Measurements from ENCODE around the gene OS9.

OS9 gene

DNA sequence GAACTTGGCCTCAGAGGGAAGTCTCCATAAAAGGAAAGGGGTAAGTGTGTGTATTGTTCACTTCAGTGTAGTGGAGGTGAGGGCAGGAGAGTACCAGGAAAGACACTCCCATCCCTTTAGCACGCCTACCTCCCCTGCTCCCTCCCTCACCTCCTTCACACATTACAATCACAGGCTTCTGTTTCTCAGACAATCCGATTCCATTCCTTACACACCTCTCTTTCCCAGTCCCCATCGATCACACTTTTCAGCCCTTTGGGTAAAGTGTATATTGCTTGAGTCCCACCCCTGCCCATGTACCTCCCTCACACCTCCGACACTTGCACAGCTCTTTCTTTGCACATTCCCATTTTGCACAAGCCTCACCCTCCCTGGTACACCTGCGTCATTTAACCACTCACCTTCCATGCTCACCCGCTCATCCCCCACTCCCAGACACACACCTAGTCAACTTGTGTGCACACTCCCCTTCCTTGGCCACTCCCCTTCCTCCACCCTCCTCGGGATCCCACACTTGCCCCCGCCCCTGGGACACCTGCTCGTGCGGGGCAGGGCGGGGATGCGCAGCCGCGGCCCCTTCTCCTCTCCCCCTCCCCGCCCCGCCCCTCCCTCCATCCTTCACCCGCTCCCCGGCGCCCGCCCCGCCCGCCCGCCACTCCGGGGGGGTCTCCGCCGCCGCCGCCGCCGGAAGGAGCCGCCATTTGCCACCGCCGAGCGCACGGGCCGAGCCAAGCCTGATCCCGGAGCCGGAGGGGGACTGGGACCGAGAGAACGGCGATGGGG, 60.7 kb downstream of the OS9 start, which contains the start of gene MARCHF9:
Gene MARCHF9, plus strand, starts transcription at position 693 of the 783 bp plus-strand sequence. CDS start 426 bp downstream, outside the sequence.
- no peak for TF ChIP-seq CTCF (IDR thresholded peaks at IDR 0.05; ENCODE audit: extremely low read depth, insufficient read depth, missing control alignments)
- DNase-seq (ENCODE audit: low spot score) = peak; percentile 93
- in situ Hi-C loops (cut with MboI; ENCODE audit: low pct_unique_long_range_greater_than_20kb, low sequenced_read_pairs, unreplicated experiment) = no loop called here

DNA sequence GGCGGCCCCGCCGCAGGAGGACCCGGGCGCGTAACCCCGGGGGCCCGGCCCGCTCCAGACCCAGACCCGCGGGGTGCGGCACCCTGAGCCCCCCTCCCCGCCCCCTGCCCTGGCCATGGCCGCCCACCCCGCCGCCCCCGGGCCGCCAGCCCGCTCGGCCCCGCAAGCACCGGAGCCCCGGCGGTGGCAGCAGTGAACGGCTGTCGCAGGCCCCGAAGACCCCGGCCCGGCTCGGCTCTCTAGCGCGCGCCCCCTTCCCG, 61.2 kb downstream of the OS9 start:
- TF ChIP-seq CTCF (IDR thresholded peaks at IDR 0.05; ENCODE audit: extremely low read depth, insufficient read depth, missing control alignments) = no peak
- in situ Hi-C loops (cut with MboI; ENCODE audit: low pct_unique_long_range_greater_than_20kb, low sequenced_read_pairs, unreplicated experiment) = no loop called here
- no peak for DNase-seq (ENCODE audit: low spot score)

DNA sequence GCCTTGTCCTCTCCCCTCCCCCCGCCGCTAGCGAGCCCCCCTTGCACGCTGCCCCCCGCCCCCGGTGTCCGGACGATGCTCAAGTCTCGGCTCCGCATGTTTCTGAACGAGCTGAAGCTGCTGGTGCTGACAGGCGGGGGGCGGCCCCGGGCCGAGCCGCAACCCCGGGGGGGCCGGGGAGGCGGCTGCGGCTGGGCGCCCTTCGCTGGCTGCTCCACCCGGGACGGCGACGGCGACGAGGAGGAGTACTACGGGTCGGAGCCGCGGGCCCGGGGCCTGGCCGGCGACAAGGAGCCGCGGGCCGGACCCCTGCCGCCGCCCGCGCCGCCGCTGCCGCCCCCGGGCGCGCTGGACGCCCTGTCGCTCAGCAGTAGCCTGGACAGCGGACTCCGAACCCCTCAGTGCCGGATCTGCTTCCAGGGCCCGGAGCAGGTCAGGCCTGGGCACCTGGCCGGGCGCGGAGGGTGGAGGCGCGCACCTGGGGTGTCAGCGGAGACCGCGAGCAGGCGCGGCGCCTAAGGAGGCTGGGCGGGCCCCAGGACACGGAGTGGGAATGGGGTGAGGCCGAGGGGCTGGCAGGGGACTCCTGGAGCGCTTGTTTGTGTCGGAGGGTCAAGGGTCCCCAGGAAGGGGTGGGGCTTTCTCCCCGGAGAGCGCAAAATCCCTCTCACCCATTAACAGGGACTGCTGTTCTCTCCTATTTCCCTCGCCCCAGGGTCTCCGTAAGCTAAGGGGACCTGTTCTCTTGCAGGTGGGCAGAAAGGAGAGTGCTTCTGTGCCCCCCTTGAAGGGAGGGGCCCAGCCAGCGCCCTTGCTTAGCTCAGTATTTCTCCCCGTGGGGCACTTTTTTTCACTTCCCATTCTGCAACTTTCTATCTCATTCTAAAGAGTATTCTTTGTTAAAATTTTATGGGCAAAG, 61.8 kb downstream of the OS9 start:
- DNase-seq (ENCODE audit: low spot score) = peak; percentile 70
- in situ Hi-C loops (cut with MboI; ENCODE audit: low pct_unique_long_range_greater_than_20kb, low sequenced_read_pairs, unreplicated experiment) = no loop called here
- no peak for TF ChIP-seq CTCF (IDR thresholded peaks at IDR 0.05; ENCODE audit: extremely low read depth, insufficient read depth, missing control alignments)

- in situ Hi-C loops (cut with MboI; ENCODE audit: low pct_unique_long_range_greater_than_20kb, low sequenced_read_pairs, unreplicated experiment) = no loop called here
- DNase-seq (ENCODE audit: low spot score) = peak; percentile 90
- TF ChIP-seq CTCF (IDR thresholded peaks at IDR 0.05; ENCODE audit: extremely low read depth, insufficient read depth, missing control alignments) = peak; percentile 90
Measured at GRCh38 chr12:57756406-57757341, 62.7 kb downstream of the OS9 start.

DNA sequence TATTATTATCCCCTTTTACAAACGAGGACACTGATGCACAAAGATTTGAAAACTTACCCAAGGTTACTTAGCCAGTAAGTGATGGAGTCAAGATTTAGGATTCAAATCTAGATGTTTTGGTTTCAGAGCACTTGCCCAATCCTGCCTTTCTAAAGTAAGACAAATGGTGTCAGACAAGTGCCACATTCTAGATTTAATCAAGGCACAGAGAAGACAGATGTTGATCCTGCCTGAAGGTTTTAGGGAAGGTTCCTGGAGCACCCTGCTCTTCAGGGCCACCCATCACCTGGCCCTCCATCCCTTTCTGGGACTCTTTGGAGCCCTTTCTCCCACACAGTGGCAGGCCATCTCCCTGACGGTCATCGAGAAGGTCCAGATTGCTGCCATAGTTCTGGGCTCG, 63.8 kb downstream of the OS9 start:
- no peak for TF ChIP-seq CTCF (IDR thresholded peaks at IDR 0.05; ENCODE audit: extremely low read depth, insufficient read depth, missing control alignments)
- no peak for DNase-seq (ENCODE audit: low spot score)
- in situ Hi-C loops (cut with MboI; ENCODE audit: low pct_unique_long_range_greater_than_20kb, low sequenced_read_pairs, unreplicated experiment) = no loop called here
